ENCODE measurements around the gene CCDC24. TPM values are rescaled to one million over a fixed set of nuclear protein-coding genes. Genes with fewer than 3 reads are reported as not detected.

Gene CCDC24
- total RNA-seq, 2 donors from 2014 or later, result 0.99 to 1.4 TPM

DNA sequence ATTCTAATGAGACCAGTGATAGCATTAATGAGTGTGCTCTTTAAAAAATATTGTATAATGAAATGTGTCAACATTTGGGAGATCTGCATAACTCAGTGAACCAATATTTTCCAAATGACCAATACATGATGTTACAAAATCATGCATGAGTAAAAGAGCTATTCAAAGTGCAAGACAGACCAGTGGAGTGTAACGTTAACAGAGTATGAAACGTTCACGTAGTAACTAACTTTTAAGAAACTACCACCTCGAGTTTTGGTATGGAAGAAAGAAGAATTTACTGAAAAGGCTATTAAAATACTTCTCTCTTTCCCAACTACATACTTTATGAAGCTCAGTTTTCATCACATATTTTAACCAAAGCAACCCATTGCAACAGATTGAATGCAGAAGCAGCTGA lies 49.4 kb downstream of the CCDC24 start:
- H3K36me3 Mint-ChIP-seq (ENCODE audit: insufficient read depth in 2 of 2), result peaks cover 0 to 2% of the 10 kb centered on the region in 2 donors

GRCh38 chr1:44043176-44044070 lies 52.0 kb downstream of the CCDC24 start:
- peaks cover 0 to 2% of the 10 kb centered on the region in 2 donors for H3K36me3 Mint-ChIP-seq (ENCODE audit: insufficient read depth in 2 of 2)
- H3K4me3 Mint-ChIP-seq, result no peak overlapping the region
- ATAC-seq (replicated peaks in 1 of 2) (no peak), DNase-seq (no peak)
- peaks cover 11% of the 10 kb centered on the region for H3K27me3 Mint-ChIP-seq (ENCODE audit: low read depth)
- peaks cover 21% of the 10 kb centered on the region for H3K4me1 Mint-ChIP-seq (ENCODE audit: low read depth)
- no peak overlapping the region for H3K27ac Mint-ChIP-seq
- no peaks in the 10 kb centered on the region for H3K9me3 Mint-ChIP-seq

More for the DNA sequence above, 49.4 kb downstream of the CCDC24 start:
- no peak for ATAC-seq (replicated peaks in 1 of 2)
- H3K4me1 Mint-ChIP-seq (ENCODE audit: low read depth), result peaks cover 12% of the 10 kb centered on the region
- no peaks in the 10 kb centered on the region for H3K9me3 Mint-ChIP-seq
- no peak overlapping the region for H3K27ac Mint-ChIP-seq
- H3K4me3 Mint-ChIP-seq, result no peak overlapping the region
- H3K27me3 Mint-ChIP-seq (ENCODE audit: low read depth), result peaks cover 11% of the 10 kb centered on the region
- DNase-seq, result no peak

- no peaks in the 10 kb centered on the region for H3K9me3 Mint-ChIP-seq
- ATAC-seq (replicated peaks in 1 of 2) (peak in 1 of 2 donors; percentile 42), DNase-seq (no peak)
- no peak overlapping the region for H3K27ac Mint-ChIP-seq
- H3K27me3 Mint-ChIP-seq (ENCODE audit: low read depth), result peaks cover 11% of the 10 kb centered on the region
- no peak overlapping the region for H3K4me3 Mint-ChIP-seq
- H3K4me1 Mint-ChIP-seq (ENCODE audit: low read depth), result peaks cover 29% of the 10 kb centered on the region
- H3K36me3 Mint-ChIP-seq (ENCODE audit: insufficient read depth in 2 of 2), result peaks cover 0 to 2% of the 10 kb centered on the region in 2 donors
Measured at GRCh38 chr1:44044071-44044801, 52.8 kb downstream of the CCDC24 start.

DNA sequence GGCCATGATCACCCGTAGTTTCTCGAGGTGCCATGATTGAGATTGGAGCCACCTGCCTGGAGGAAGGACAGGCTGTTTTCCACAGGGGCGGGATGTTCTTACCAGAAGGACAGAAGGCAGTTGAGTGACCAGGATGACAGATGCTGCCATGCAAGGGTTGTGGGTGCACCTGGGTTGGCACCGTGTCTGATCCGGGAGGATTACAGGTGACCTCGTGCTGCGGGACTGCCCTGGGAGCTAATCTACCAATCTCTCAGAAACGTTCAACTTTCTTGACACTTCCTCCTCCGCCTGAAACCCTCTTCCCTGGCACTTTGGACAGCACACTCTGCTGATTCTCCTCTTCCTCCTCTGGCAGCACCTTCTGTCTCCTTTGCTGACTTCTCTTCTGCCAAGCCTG lies 53.7 kb downstream of the CCDC24 start:
- H3K36me3 Mint-ChIP-seq (ENCODE audit: insufficient read depth in 2 of 2), result no peaks in the 10 kb centered on the region
- ATAC-seq (replicated peaks in 1 of 2) (no peak), DNase-seq (no peak)
- no peak overlapping the region for H3K27ac Mint-ChIP-seq
- H3K4me3 Mint-ChIP-seq, result no peak overlapping the region
- peaks cover 29% of the 10 kb centered on the region for H3K4me1 Mint-ChIP-seq (ENCODE audit: low read depth)
- peaks cover 5% of the 10 kb centered on the region for H3K27me3 Mint-ChIP-seq (ENCODE audit: low read depth)
- H3K9me3 Mint-ChIP-seq, result no peaks in the 10 kb centered on the region

Other genes with a start within 250 kb of the CCDC24 start
- 1 to 10 TPM; 1.9 to 3.0 TPM for gene ARTN, start 57.8 kb upstream of the CCDC24 start, total RNA-seq
- 10 to 100 TPM; 21.0 to 27.3 TPM for gene IPO13, start 44.6 kb upstream of the CCDC24 start, total RNA-seq
- gene DPH2, start 21.6 kb upstream of the CCDC24 start, total RNA-seq, result 10 to 100 TPM; 21.4 to 31.0 TPM
- gene ATP6V0B, start 16.6 kb upstream of the CCDC24 start, total RNA-seq, result 10 to 100 TPM; 89.9 to 98.0 TPM
- 10 to 100 TPM; 19.5 to 20.4 TPM for gene B4GALT2, start 12.4 kb upstream of the CCDC24 start, total RNA-seq
- 10 to 100 TPM; 24.5 to 28.3 TPM for gene SLC6A9, start 39.9 kb downstream of the CCDC24 start, total RNA-seq
- not detected for gene KLF17, start 127.2 kb downstream of the CCDC24 start, total RNA-seq
- gene KLF18, start 150.0 kb downstream of the CCDC24 start, total RNA-seq, result not detected
- gene DMAP1, start 221.9 kb downstream of the CCDC24 start, total RNA-seq, result 10 to 100 TPM; 40.0 to 46.6 TPM

Measured in activated T-cell treated with anti-CD3 and anti-CD28 coated beads, Interleukin-2, amount 50 U/mL, for 72 hours (primary cell).